ENCODE results near the gene ZFP36L1.

DNA sequence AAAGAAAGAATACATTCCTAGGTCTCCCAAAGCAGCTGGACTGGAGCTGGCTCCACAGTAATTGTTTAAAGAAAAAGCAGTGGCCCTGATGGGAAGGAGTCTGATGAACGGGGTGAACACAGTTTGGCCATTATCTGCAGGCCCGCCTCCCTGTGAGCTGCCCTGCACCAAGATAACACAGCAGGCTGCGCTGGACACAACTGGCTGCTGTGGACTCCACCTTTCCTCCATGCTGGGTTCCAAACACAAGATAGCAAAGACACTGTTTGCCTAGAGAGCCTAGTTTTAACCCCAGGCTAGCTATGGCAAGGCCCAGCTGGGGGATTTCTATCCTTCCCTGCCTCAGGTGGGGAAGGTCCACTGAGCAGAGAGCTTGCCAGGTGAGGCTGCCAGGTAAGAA, 34.6 kb downstream of the ZFP36L1 start:
- no peak for TF ChIP-seq EZH2phosphoT487 (IDR thresholded peaks at IDR 0.05; ENCODE audit: borderline replicate concordance)
- no peak for TF ChIP-seq CTCF (conservative IDR thresholded peaks at IDR 0.05; ENCODE audit: low read length)

Measured in Loucy (cell line).